Endothelial cell (in vitro differentiated cells): ENCODE data around the gene ARHGEF33. TPM values are rescaled to one million over a fixed set of nuclear protein-coding genes. Genes with fewer than 3 reads are reported as not detected.
"Not testable (repeated sequence)": the region's sequence is repeated elsewhere in the genome, so short reads cannot be mapped to it uniquely, and the experiment has no call there.

Source experiments
- DNase-seq: peaks from one replicate; pipeline ENCODE4 v3.0.0; 2021; ENCODE audit warnings: low spot score
- H3K27ac Mint-ChIP-seq: one replicate; pipeline ENCODE4 v1.8.0; 2021; ENCODE audit warnings: mixed read lengths, inconsistent platforms; ENCODE audit not compliant: unreplicated experiment
- H3K27me3 Mint-ChIP-seq: one replicate; pipeline ENCODE4 v1.8.0; 2021; ENCODE audit warnings: mild to moderate bottlenecking, moderate library complexity, mixed read lengths, inconsistent platforms; ENCODE audit not compliant: unreplicated experiment
- H3K36me3 Mint-ChIP-seq: one replicate; pipeline ENCODE4 v1.8.0; 2021; ENCODE audit warnings: mild to moderate bottlenecking, low read depth, mixed read lengths, inconsistent platforms; ENCODE audit not compliant: unreplicated experiment
- H3K4me1 Mint-ChIP-seq: one replicate; pipeline ENCODE4 v1.8.0; 2021; ENCODE audit warnings: mild to moderate bottlenecking, mixed read lengths, inconsistent platforms; ENCODE audit not compliant: unreplicated experiment
- H3K4me3 Mint-ChIP-seq: one replicate; pipeline ENCODE4 v1.8.0; 2021; ENCODE audit warnings: mild to moderate bottlenecking, mixed read lengths, inconsistent platforms; ENCODE audit not compliant: unreplicated experiment
- H3K9me3 Mint-ChIP-seq: one replicate; pipeline ENCODE4 v1.8.0; 2021; ENCODE audit warnings: mixed read lengths, inconsistent platforms; ENCODE audit not compliant: unreplicated experiment
- total RNA-seq: library from RNA; stranded (reverse); fragmentation: NEBNext Ultra II Directional; extraction: Animal tissue kit (Norgen Biotek cat#: 25700); gene quantifications from one replicate; pipeline ENCODE4 v1.2.1, GENCODE V29; 2021; ENCODE audit not compliant: unreplicated experiment
- TF ChIP-seq, protein P1 (sequence below): fragments of 200-600 bp; sonication (generic); IDR thresholded peaks from one replicate; pipeline ENCODE4 v1.5.0; 2021; ENCODE audit warnings: antibody characterized with exemption; ENCODE audit not compliant: unreplicated experiment

Gene ARHGEF33
- total RNA-seq, 1 donor from 2014 or later: 0.69 TPM

DNA sequence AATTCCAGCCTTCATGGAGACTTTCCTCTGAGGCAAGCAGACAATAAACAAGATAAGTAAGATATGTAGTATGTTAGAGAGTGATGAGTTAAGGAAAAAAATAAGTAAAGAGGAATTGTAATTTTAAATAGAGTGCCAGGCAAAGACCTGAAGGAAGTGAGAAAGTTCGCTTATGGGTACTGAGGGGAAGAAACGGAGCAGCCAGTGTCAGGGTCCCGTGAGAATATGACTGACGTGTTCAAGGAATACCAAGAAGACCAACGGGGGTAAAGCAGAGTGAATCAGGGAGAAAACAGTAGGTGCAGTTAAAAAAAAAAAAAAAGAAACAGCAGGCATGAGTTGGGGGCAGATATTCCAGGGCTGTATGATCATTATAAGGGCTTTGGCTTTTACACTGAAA is 45.1 kb downstream of the ARHGEF33 start:
- H3K4me3 Mint-ChIP-seq: no peak overlapping the region
- TF ChIP-seq, protein P1, sequence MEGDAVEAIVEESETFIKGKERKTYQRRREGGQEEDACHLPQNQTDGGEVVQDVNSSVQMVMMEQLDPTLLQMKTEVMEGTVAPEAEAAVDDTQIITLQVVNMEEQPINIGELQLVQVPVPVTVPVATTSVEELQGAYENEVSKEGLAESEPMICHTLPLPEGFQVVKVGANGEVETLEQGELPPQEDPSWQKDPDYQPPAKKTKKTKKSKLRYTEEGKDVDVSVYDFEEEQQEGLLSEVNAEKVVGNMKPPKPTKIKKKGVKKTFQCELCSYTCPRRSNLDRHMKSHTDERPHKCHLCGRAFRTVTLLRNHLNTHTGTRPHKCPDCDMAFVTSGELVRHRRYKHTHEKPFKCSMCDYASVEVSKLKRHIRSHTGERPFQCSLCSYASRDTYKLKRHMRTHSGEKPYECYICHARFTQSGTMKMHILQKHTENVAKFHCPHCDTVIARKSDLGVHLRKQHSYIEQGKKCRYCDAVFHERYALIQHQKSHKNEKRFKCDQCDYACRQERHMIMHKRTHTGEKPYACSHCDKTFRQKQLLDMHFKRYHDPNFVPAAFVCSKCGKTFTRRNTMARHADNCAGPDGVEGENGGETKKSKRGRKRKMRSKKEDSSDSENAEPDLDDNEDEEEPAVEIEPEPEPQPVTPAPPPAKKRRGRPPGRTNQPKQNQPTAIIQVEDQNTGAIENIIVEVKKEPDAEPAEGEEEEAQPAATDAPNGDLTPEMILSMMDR: no peak
- no peak overlapping the region for H3K27ac Mint-ChIP-seq

DNA sequence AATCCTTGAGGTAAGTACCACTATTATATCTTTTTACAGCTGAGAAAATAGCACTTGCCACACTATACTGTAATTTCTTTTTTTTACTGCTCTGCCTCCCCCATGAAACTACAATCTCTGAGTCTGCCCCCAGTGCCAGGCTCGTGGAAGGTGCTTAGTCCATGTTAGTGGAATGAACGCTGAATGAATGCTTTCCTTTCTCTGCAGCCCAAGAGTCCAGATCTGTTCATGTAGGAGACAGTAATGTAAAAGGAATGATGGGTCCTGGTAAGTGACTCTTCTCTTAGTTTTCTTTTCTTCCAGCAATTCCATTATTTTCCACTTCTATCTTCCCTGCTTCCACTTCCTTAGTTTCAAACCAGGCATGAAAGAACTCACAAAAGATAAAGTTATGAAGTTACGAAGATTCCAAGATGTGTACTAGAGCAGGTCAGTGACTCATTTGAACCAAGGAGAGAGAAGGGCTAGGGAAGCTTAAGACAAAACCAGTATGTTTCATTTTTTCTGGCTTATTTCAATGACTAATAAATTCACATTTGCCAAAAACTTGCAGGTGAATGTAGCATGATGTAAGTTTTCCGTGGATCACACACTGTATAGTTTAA is 46.0 kb downstream of the ARHGEF33 start:
- Mint-ChIP-seq H3K27me3 (no peaks in the 10 kb centered on the region), H3K4me3 (no peak overlapping the region), H3K27ac (no peak overlapping the region), H3K36me3 (no peaks in the 10 kb centered on the region), H3K4me1 (no peaks in the 10 kb centered on the region), H3K9me3 (no peaks in the 10 kb centered on the region)
- no peak for DNase-seq
- TF ChIP-seq, protein P1: no peak

More for the DNA sequence above, 45.1 kb downstream of the ARHGEF33 start:
- no peaks in the 10 kb centered on the region for H3K9me3 Mint-ChIP-seq
- H3K27me3 Mint-ChIP-seq: no peaks in the 10 kb centered on the region
- DNase-seq: no peak
- H3K36me3 Mint-ChIP-seq: no peaks in the 10 kb centered on the region
- no peaks in the 10 kb centered on the region for H3K4me1 Mint-ChIP-seq

DNA sequence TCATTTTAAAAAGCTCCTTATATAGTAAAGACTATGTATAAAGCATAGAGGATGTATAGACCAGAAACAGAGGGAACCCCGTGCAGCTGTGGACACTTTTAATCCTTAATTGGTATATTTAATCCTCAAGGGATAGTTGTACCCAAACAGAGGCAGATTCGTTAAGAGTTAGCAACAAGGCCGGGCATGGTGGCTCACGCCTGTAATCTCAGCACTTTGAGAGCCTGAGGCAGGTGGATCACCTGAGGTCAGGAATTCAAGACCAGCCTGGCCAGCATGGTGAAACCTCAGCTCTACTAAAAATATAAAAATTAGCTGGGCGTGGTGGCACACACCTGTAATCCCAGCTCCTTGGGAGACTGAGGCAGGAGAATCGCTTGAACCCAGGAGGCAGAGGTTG is 46.8 kb downstream of the ARHGEF33 start:
- not testable (repeated sequence) for H3K4me1 Mint-ChIP-seq

DNA sequence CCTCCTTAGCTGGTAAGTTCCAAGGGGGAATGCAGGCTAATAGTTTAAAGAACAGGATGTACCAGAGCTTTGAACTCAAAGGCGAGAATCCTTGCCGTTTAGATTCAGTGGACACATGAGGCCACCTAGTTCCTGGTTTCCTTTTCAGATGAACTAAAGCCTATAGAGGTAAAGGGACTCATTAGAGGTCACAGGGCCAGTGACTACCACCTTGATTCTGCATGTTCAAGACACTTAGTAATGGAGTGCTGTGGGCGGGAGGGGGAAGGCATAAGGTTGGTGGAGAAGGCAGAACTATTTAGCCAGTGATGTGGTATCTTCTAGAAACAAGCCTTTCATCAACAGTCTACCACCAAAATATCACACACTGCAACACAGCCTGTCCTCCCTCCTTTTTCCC is 47.9 kb downstream of the ARHGEF33 start:
- Mint-ChIP-seq H3K4me1 (no peaks in the 10 kb centered on the region), H3K27me3 (no peaks in the 10 kb centered on the region), H3K4me3 (no peak overlapping the region), H3K9me3 (no peaks in the 10 kb centered on the region), H3K27ac (no peak overlapping the region), H3K36me3 (no peaks in the 10 kb centered on the region)
- TF ChIP-seq, protein P1: no peak
- no peak for DNase-seq

More for the DNA sequence above, 46.8 kb downstream of the ARHGEF33 start:
- H3K27me3 Mint-ChIP-seq, H3K4me3 Mint-ChIP-seq, H3K27ac Mint-ChIP-seq, H3K36me3 Mint-ChIP-seq, DNase-seq, H3K9me3 Mint-ChIP-seq: not testable (repeated sequence)

DNA sequence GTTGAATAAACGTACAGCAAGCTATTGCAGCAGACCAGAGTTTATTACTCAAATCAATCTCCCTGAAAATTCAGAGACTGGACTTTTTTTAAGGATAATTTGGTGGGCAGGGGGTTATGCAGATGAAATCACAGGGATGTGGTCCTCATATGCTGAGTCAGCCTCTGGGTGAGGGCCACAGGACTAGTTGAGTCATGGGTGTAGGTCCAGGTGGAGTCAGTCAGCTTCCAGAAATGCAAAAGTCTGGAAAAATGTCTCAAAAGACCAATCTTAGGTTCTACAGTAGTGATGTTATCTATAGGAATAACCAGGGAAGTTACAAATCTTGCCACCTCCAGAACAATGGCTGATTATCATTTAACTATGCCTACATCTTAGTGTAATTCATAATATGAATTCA is 51.1 kb downstream of the ARHGEF33 start:
- no peak overlapping the region for H3K27ac Mint-ChIP-seq
- no peak overlapping the region for H3K4me3 Mint-ChIP-seq
- no peaks in the 10 kb centered on the region for H3K4me1 Mint-ChIP-seq
- TF ChIP-seq, protein P1: no peak
- DNase-seq: no peak
- no peaks in the 10 kb centered on the region for H3K27me3 Mint-ChIP-seq
- H3K9me3 Mint-ChIP-seq: no peaks in the 10 kb centered on the region
- no peaks in the 10 kb centered on the region for H3K36me3 Mint-ChIP-seq
